ENCODE data around the gene VEPH1. TPM values are rescaled to one million over a fixed set of nuclear protein-coding genes. Genes with fewer than 3 reads are reported as not detected.

Gene VEPH1
- total and polyA plus RNA-seq, 2 donors from 2014 or later = 17.8 to 29.2 TPM

DNA sequence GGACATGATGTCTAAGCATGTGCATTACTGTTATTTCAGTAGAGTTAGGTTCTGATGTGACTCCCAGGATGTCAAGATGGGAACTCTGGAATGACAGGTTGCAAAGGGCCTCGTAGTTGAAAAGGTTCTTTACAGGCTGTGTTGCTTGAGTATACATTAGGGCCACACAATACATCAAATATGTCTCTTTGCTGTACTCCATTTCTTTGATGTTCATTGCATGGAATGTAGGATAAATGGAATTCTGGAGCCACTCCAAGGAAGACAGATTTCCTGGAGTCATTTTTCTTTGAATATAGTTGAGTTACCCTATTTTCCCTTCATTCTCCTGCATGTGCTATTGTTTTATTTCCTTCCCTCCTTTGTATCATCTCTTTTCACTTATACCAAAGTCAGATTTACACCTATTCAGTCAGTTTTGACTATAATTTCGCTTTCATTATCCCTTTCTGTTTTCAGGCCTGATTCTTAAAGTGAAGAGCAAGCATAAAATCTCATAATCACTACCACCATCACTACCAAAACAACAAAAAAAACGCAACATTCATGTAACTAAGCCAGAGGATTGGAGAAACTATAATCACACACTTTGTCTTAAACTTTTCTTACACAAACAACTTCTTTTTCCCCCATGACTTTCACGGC lies 127.8 kb downstream of the VEPH1 start:
- FAIRE-seq (no peak), DNase-seq (no peak)

DNA sequence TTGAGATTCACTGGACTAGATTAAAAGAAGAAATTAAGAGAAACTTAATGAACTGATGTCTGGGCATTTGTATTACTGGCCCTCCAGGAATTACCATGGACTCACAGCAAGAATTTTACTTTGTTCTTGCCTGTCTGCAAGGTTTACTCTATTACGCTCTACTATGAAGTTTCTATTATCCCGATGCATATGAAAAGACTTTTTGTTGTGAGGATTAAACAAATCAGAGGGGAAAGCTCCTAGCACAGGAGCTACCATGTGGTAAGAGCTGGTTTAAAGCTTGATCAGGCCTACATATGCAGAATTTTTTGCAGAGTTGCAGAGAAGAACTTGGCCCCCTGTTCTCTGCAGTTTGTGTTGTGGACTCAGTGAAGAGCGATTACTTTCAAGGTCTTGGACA lies 128.3 kb downstream of the VEPH1 start:
- DNase-seq = no peak
- no peak overlapping the region for H3K4me3 ChIP-seq (ENCODE audit: low read length in 3 of 3)
- H3K9ac ChIP-seq (ENCODE audit: low read length in 3 of 3) = no peak overlapping the region
- H3K27ac ChIP-seq (ENCODE audit: low read depth in 2 of 2, low read length in 2 of 2) = no peak overlapping the region
- no peaks in the 10 kb centered on the region for H3K9me3 ChIP-seq (ENCODE audit: control insufficient read depth in 2 of 3, insufficient read depth in 1 of 3, low read length in 3 of 3)
- peaks cover 0 to 15% (median 0%) of the 10 kb centered on the region in 3 donors for H3K4me1 ChIP-seq (ENCODE audit: control insufficient read depth in 2 of 3, insufficient read depth in 2 of 3, low read depth in 1 of 3, low read length in 3 of 3)
- TF ChIP-seq, protein P1, sequence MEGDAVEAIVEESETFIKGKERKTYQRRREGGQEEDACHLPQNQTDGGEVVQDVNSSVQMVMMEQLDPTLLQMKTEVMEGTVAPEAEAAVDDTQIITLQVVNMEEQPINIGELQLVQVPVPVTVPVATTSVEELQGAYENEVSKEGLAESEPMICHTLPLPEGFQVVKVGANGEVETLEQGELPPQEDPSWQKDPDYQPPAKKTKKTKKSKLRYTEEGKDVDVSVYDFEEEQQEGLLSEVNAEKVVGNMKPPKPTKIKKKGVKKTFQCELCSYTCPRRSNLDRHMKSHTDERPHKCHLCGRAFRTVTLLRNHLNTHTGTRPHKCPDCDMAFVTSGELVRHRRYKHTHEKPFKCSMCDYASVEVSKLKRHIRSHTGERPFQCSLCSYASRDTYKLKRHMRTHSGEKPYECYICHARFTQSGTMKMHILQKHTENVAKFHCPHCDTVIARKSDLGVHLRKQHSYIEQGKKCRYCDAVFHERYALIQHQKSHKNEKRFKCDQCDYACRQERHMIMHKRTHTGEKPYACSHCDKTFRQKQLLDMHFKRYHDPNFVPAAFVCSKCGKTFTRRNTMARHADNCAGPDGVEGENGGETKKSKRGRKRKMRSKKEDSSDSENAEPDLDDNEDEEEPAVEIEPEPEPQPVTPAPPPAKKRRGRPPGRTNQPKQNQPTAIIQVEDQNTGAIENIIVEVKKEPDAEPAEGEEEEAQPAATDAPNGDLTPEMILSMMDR (IDR thresholded peaks at IDR 0.05; ENCODE audit: borderline replicate concordance, extremely low read depth, insufficient read depth) = no peak
- intact Hi-C loops (cut with DNase I) = no loop called here
- peaks cover 0 to 3% (median 0%) of the 10 kb centered on the region in 3 donors for H3K36me3 ChIP-seq (ENCODE audit: control insufficient read depth in 2 of 3, insufficient read depth in 3 of 3, low read length in 3 of 3)
- no peaks in the 10 kb centered on the region for H3K27me3 ChIP-seq (ENCODE audit: control insufficient read depth, insufficient read depth, low read length)
- FAIRE-seq = no peak

More for the DNA sequence above, 127.8 kb downstream of the VEPH1 start:
- no peaks in the 10 kb centered on the region for H3K9me3 ChIP-seq (ENCODE audit: control insufficient read depth in 2 of 3, insufficient read depth in 1 of 3, low read length in 3 of 3)
- H3K4me3 ChIP-seq (ENCODE audit: low read length in 3 of 3) = no peak overlapping the region
- H3K27ac ChIP-seq (ENCODE audit: low read depth in 2 of 2, low read length in 2 of 2) = no peak overlapping the region
- intact Hi-C loops (cut with DNase I) = no loop called here
- H3K27me3 ChIP-seq (ENCODE audit: control insufficient read depth, insufficient read depth, low read length) = no peaks in the 10 kb centered on the region
- H3K9ac ChIP-seq (ENCODE audit: low read length in 3 of 3) = no peak overlapping the region
- peaks cover 0 to 10% (median 0%) of the 10 kb centered on the region in 3 donors for H3K4me1 ChIP-seq (ENCODE audit: control insufficient read depth in 2 of 3, insufficient read depth in 2 of 3, low read depth in 1 of 3, low read length in 3 of 3)
- TF ChIP-seq, protein P1 (IDR thresholded peaks at IDR 0.05; ENCODE audit: borderline replicate concordance, extremely low read depth, insufficient read depth) = no peak
- H3K36me3 ChIP-seq (ENCODE audit: control insufficient read depth in 2 of 3, insufficient read depth in 3 of 3, low read length in 3 of 3) = peaks cover 0 to 3% (median 0%) of the 10 kb centered on the region in 3 donors

DNA sequence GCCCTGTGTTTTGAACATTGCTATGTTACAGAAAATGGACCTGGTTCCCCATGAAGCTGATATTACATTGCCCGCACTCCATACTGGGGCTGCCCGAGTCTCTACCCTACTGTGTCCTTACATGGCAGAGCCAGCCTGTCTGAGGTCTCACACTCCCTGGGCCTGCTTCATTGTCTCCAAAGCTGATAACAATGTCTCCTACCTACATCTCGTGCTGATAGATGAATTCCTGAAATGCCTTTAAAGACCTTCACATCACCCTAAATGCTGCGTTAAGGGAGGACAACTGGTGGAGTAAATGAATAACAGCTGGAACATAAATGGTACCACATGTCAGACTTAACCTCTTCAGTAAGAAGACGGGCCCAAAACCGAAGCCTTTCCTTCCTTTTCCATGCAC lies 129.4 kb downstream of the VEPH1 start:
- TF ChIP-seq, protein P1 (IDR thresholded peaks at IDR 0.05; ENCODE audit: borderline replicate concordance, extremely low read depth, insufficient read depth) = no peak
- FAIRE-seq (no peak), DNase-seq (no peak)
- no peak overlapping the region for H3K9ac ChIP-seq (ENCODE audit: low read length in 3 of 3)
- no peak overlapping the region for H3K4me3 ChIP-seq (ENCODE audit: low read length in 3 of 3)
- H3K9me3 ChIP-seq (ENCODE audit: control insufficient read depth in 2 of 3, insufficient read depth in 1 of 3, low read length in 3 of 3) = no peaks in the 10 kb centered on the region
- no peak overlapping the region for H3K27ac ChIP-seq (ENCODE audit: low read depth in 2 of 2, low read length in 2 of 2)
- H3K36me3 ChIP-seq (ENCODE audit: control insufficient read depth in 2 of 3, insufficient read depth in 3 of 3, low read length in 3 of 3) = peaks cover 0 to 3% (median 0%) of the 10 kb centered on the region in 3 donors
- H3K4me1 ChIP-seq (ENCODE audit: control insufficient read depth in 2 of 3, insufficient read depth in 2 of 3, low read depth in 1 of 3, low read length in 3 of 3) = peaks cover 0 to 21% (median 0%) of the 10 kb centered on the region in 3 donors
- intact Hi-C loops (cut with DNase I) = no loop called here
- H3K27me3 ChIP-seq (ENCODE audit: control insufficient read depth, insufficient read depth, low read length) = no peaks in the 10 kb centered on the region

Measured in kidney (tissue), 14 donors.